ENCODE measurements around the gene ADPRHL1.
A peak's percentile ranks its signal among the peaks of the same experiment; 100 is the strongest.
"Not testable (repeated sequence)": the region's sequence is repeated elsewhere in the genome, so short reads cannot be mapped to it uniquely, and the experiment has no call there.

ADPRHL1 gene

DNA sequence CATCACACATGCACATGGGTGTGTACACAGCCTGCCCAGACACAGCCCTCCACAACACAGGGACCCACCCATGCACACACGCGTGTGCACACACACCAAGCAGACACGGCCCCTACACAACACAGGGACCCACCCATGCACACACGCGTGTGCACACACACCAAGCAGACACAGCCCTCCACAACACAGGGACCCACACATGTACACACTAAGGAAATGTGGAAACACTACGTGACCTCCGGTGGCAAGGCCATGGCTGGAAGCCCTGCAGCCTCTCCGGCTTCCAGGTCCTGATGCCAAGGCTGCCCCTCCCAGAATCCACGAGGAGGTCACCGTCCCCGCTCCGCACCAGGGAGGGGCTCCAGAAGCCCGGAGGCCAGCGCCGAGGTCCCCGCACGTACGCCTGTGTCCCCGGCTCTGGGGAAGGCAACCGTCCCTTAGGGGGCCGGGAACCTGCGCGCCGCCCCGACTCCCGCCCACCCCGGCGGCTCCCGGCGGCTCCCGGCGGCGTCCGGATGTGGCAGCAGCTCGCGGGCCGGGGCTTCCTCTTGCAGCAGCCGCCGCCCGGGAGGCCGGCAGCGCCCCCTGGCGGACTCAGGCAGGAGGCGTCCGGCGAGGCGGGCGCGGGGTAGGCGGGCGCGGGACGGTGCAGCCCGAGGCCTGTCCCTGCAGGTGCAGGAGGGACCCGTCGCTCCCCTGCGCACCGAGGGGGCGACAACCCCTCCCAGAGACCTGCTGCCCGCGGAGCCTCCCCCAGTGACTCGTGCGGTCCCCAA is 59.5 kb downstream of the ADPRHL1 start:
- Histone ChIP-seq H3K4me3 (peak overlapping the region; percentile 38 to 69 (median 47)), H3K27ac (peak overlapping the region in 18 of 21 experiments; percentile 25 to 85 (median 74))

DNA sequence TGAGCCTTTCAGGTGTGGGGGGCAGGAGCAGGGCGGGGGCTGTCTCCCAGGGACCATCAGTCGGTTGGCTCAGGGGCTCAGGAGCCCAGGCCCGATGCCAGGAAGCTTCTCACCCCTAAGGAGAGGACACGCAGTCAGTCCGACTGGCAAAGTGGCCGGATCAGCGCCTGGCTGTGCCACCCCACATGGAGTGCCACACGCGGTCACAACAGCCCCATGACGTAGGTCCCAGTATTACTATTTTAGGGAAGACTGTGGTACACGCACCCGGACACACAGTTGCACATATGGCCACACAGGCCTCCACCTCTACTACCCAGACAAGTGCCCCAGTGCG is 60.1 kb downstream of the ADPRHL1 start:
- Histone ChIP-seq H3K27ac (peak overlapping the region in 3 of 21 experiments; percentile 71 to 82 (median 73)), H3K4me3 (peak overlapping the region; percentile 38 to 69 (median 47))

DNA sequence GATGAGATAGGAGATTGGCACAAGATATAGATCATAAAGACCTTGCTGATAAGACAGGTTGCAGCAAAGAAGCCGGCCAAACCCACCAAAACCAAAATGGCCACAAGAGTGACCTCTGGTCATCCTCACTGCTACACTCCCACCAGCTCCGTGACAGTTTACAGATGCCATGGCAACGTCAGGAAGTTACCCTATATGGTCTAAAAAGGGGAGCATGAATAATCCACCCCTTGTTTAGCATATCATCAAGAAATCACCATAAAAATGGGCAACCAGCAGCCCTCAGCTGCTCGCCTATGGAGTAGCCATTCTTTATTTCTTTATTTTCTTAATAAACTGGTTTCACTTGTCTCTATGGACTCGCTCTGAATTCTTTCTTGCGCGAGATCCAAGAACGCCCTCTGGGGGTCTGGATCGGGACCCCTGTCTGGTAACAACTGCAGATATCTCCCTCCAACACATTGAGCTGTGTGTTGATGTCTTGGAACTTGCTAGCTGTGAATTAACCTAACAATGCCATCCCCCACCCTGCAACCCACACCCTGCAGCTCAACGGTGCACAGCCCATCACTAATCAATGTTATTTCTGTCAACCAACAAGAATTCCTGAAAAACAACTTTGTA is 62.3 kb downstream of the ADPRHL1 start:
- Histone ChIP-seq H3K4me3 (no peak overlapping the region), H3K27ac (no peak overlapping the region)

DNA sequence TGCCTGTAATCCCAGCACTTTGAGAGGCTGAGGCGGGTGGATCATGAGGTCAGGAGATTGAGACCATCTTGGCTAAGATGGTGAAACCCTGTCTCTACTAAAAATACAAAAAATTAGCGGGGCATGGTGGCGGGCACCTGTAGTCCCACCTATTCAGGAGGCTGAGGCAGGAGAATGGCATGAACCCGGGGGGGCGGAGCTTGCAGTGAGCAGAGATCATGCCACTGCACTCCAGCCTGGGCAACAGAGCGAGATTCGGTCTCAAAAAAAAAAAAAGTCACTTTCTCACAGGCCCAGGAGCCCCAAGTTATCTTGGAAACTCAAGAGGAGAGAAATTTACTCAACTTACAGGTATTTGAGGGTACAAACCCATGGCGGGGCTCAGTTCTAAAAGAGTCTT is 63.7 kb downstream of the ADPRHL1 start:
- H3K4me3 ChIP-seq, H3K27ac ChIP-seq: not testable (repeated sequence)

DNA sequence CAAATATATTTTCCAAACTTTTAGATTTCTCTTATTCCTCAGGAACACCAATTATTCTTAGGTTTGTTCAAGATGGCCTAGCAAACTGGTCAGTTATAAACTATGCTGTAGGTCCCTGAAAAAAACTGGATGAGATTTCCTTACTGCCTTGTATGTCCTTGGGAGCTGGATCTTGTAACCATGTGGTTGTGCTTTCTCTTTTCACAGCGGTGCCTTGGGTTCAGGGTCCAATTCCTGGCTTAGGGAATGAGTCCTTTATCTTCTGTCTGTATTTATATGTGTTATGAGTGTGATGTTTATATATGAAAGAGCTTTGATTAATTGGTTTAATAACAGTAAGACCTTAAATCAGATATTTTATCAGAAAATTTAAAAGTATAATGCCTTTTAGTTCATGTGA is 65.9 kb downstream of the ADPRHL1 start:
- no peak overlapping the region for H3K27ac ChIP-seq
- H3K4me3 ChIP-seq, result no peak overlapping the region

DNA sequence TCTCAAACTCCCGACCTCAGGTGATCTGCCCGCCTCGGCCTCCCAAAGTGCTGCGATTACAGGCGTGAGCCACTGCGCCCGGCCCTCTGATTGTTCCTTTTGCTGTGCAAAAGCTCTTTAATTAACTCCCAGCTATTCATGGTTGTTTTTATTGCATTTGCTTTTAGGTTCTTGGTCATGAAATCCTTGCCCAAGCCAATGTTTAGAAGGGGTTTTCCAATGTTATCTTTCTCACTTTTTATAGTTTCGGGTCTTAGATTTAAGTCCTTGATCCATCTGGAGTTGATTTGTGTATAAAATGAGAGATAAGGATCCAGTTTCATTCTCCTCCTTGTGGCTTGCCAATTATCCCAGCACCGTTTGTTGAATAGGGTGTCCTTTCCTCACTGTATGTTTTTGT is 70.2 kb downstream of the ADPRHL1 start:
- H3K4me3 ChIP-seq, result no peak overlapping the region
- H3K27ac ChIP-seq, result no peak overlapping the region

DNA sequence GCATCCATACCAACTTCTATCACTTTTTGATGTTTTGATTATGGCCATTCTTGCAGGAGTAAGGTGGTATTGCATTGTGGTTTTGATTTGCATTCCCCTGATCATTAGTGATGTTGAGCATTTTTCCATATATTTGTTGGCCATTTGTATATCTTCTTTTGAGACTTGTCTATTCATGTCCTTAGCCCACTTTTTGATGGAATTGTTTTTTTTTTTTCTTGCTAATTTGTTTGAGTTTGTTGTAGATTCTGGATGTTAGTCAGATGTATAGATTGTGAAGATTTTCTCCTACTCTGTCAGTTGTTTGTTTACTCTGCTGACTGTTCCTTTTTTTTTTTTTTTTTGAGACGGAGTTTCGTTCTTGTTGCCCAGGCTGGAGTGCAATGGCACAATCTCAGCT is 70.7 kb downstream of the ADPRHL1 start:
- not testable (repeated sequence) for H3K4me3 ChIP-seq, H3K27ac ChIP-seq

DNA sequence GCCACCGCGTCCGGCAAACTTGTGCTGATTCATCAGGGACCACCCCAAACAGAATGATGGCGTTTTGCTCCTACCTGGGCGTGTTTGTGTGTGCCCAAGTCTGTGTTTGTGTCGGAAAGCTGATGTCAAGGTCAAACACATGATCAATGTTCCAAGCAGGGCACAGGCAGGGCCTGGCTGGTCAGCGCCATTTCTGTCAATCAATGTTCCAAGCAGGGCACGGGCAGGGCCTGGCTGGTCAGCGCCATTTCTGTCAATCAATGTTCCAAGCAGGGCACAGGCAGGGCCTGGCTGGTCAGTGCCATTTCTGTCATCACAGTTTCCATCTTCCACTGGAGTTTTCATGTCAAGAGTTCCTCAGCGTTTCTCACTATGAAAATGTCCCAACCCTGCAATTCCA is 74.5 kb downstream of the ADPRHL1 start:
- Histone ChIP-seq H3K4me3 (no peak overlapping the region), H3K27ac (no peak overlapping the region)

DNA sequence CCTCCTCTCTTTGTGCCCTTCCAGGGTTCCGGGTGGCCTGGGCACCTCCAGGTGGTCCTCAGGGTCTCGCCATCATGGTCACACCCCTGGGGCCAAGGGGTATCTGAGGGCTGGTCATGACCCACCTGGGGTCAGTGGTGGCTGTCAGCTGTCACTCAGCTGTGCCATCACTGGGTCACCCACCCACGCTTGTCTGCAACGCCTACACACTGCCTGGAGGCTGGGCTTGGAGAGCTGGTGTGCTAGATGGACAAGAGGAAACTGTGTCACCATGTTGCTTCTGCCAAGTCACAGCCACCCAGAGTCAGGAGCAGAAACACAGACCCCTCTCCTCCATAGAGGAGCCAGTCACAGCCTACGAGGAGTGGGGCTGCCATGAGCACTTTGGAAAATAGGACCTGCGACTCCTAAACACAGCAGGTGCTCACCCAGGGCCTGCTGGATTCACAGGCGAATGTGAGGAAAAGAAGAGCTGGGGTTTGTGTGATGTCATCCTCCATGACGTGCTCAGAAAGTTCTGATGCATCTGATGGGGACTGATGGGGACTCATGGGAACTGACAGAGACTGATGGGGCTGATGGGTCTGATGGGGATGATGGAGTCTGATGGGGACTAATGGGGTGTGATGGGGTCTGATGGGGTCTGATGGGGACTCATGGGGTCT is 78.6 kb downstream of the ADPRHL1 start:
- H3K4me3 ChIP-seq, result no peak overlapping the region
- H3K27ac ChIP-seq, result no peak overlapping the region

DNA sequence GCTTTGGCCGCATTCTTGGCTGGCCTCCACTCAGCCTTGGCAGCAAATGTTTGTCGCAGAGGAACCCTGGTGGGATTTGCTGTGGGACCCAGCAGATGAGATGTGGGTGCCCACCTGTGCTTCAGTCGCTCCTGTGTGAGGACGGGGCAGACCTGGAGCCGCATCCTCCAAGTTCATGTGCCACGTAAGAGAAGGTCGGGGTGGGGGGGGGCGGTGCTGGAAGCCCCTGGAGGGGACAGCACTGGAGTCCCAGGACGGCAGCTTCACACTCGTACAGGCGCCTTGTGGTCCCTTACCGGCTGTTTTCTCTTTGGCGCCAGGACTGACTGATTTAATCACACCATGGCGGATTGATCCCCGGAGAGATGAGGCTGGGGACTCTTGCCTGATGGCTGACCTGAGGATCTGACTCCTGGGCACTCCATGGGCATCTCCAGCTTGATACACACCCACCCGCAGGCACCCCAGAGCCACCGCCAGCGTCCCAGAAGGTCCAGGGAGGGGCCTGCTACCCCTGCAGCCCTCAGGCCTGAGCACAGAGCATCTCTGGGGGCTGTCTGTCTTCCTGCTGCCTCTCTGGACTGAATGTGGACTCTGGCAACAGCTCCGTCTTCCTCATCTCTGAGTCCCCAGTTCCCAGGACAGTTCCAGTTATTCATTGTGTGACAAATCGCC is 79.3 kb downstream of the ADPRHL1 start:
- Histone ChIP-seq H3K4me3 (no peak overlapping the region), H3K27ac (no peak overlapping the region)

DNA sequence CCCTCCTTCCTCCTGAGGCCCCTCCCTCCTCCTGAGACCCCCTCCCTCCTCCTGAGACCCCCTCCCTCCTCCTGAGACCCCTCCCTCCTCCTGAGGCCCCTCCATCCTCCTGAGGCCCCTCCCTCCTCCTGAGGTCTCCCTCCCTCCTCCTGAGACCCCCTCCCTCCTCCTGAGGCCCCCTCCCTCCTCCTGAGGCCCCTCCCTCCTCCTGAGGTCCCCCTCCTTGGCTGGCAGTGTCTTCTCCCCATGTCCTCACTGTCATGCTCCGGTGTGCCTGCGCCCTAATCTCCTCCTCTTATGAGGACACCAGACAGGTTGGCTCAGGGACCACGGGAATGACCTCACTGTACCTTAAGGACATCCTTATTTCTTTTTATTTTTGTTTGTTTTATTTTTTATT is 81.6 kb downstream of the ADPRHL1 start:
- not testable (repeated sequence) for H3K4me3 ChIP-seq, H3K27ac ChIP-seq

DNA sequence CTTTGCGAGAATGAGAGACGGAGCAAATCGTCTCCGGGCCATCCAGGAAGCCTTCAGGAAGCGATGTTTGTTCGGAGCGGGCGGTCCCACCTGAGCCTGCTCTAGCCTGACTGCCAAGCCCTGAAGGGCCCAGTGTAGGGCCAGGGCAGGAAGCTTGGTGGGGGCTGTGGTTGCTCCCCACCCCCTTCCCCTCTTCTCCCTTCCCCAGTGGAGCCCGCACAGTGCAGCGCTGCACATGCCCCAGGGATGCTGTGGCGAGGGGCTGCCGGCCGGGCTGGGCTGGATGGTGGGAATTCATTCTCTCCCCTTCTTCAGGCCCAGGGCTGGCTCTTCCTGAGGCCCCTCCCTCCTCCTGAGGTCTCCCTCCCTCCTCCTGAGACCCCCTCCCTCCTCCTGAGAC is 82.2 kb downstream of the ADPRHL1 start:
- H3K4me3 ChIP-seq, result no peak overlapping the region
- H3K27ac ChIP-seq, result no peak overlapping the region

DNA sequence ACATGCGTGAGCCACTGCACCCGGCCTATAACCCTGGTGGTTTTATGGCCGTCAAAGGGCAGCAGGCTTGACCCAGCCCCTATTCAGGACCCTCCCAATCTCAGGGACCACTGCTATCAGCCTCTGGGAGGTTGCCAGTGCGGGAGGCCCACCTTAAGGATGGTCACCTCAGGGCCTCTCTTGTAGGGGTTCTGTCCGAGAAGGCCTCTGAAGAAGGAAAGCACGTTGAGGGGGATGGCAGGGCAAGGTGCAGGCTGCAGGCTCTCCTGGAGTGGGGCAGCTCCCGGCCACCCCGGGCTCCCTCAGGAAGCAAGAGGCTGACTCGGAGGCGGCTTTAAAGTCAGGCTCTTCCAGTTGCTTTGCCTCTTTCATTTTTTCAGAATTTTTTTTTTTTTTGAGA is 83.4 kb downstream of the ADPRHL1 start:
- no peak overlapping the region for H3K27ac ChIP-seq
- H3K4me3 ChIP-seq, result no peak overlapping the region

DNA sequence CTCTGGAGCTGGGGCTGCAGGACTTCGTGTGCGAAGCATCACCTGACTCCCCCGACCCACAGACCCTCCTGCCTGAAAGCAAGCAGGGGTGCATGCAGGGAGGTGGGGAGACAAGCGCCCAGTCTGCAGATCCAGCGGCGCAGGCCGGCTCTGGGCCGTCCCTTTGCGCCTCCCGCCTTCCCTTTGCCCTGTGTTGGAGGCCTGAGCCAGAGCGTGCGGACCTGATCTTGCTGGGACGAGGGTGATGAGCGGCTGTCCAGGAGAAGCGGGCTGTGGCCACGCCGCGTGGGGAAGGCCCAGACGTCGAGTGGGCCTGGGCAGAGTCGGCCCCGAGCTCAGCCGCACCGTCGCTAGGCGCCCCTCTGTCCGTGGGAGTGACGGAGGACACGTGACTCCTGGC is 84.1 kb downstream of the ADPRHL1 start:
- Histone ChIP-seq H3K4me3 (no peak overlapping the region), H3K27ac (no peak overlapping the region)

DNA sequence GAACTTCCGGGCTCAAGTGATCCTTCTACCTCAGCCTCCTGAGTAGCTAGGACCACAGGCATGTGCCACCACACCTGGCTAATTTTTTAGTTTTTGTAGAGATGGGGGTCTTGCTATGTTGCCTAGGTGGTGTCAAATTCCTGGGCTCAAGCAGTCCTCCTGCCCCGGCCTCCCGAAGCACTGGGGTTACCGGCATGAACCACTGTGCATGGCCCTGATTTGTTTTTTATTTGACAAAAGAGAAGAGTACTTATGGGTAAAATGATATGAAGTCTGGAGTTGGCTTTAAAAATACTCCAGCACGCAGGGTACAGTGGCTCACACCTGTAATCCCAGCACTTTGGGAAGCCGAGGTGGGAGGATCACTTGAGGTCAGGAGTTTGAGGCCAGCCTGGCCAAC is 84.9 kb downstream of the ADPRHL1 start:
- not testable (repeated sequence) for H3K4me3 ChIP-seq

DNA sequence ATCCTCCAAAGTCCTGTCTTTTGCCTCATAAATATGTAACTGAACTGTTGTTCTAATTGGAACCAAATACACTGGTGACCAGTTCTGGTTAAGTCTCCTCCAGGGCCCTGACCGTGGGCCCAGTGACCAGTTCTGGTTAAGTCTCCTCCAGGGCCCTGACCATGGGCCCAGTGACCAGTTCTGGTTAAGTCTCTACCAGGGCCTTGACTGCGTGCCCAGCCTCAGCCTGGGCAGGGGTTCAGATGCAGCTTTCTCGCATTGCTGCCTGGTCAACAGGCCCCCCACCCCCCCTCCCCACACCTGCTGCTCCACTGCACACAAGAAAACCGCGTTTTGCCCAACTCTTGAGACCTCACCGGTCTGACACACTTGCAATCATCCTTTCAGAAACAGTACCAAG is 85.5 kb downstream of the ADPRHL1 start:
- H3K27ac ChIP-seq, result no peak overlapping the region
- H3K4me3 ChIP-seq, result no peak overlapping the region

More for the DNA sequence above, 84.9 kb downstream of the ADPRHL1 start:
- H3K27ac ChIP-seq, result not testable (repeated sequence)

DNA sequence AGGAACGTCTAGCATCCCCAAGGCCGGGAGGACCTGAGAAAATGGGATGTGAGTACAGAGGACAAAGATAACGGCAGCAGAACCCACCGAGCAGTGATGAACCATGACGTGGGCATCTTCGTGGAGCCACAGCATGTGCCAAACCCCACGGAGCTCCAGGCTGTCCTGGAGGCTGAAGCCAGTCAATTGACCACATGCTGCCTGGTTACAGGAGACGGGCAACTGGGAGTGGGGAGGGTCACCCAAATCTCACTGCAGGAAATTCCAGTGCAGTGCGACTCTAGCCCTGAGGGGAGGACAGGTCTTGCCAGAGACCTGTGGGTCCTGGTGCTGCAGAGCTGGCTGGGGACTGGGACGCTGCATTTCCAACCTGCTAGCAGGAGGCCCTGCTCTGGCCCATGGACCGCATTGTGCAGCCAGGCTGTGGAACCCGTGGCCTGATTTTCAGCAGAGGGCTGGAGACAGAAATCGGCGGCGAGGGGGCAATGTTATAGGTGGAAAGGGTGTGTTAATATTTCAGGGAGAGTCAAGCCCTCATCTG is 86.2 kb downstream of the ADPRHL1 start:
- no peak overlapping the region for H3K4me3 ChIP-seq

DNA sequence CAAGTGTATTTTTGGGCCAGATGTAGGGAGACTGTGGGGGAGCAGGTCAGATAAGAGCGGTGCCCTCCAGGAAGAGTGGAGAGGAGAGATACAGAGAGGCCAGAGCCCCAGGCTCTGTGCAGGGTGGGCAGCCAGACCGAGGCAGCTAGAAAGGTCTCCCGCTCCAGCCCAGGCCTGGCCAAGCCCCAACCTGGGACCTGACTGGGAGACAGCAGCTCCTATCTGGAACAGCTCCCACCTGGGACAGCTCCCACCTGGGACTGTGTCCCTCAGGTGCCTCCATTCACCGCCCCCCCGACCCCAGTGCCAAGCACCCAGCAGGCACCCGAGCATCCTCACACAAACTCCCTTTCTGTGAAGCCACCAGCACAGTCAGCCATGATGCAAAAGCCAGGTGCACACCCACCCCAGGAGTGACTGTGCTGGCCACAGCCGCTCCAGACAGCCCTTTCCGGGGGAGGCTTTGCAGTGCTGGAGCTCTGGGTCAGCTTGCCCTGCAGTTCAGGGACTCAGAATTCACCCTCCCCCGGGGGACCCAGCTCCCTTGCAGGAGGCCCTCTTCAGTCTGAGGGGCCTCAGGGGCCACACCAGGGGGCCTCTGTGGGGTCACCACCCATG is 87.2 kb downstream of the ADPRHL1 start:
- no peak overlapping the region for H3K27ac ChIP-seq

More for the DNA sequence above, 86.2 kb downstream of the ADPRHL1 start:
- H3K27ac ChIP-seq, result no peak overlapping the region

DNA sequence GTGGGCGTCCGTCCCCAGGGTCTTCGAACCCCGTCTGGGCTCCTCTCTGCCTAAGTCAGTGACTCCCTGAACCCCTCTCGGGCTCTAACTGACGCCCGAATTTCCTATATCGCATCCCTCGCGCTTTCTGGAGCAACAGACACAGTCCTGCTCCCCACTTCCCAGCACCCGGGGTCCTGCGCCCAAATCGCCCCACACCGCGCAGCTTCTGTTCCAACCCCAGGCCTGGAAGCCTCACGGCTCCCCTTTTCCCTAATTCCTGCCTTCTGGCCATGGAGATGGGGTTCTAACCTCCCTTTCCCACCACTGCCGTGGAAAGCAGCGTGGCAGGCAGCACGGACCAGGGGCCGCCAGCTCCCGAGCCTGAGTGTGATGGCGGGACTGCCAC is 87.7 kb downstream of the ADPRHL1 start:
- no peak overlapping the region for H3K4me3 ChIP-seq
- no peak overlapping the region for H3K27ac ChIP-seq

More for the DNA sequence above, 87.2 kb downstream of the ADPRHL1 start:
- H3K4me3 ChIP-seq, result no peak overlapping the region
